HL-60 (cell line): ENCODE measurements around the gene PACRG.

Source experiments
- DNase-seq, 2 experiments: peaks; one replicate each; pipeline ENCODE4 v3.0.0-alpha.2; 2010 to 2020; ENCODE audit warnings: low read depth in 1 of 2, low spot score in 1 of 2
- H3K27ac ChIP-seq: fragments of 250-450 bp; sonication (Bioruptor Pico); replicated peaks from 2 replicates; pipeline ENCODE4 v1.5.1; 2020; ENCODE audit warnings: mild to moderate bottlenecking, moderate library complexity
- H3K27me3 ChIP-seq: fragments of 250-450 bp; sonication (Bioruptor Pico); 2 replicates; pipeline ENCODE4 v1.5.1; 2021; ENCODE audit warnings: mild to moderate bottlenecking, moderate library complexity; ENCODE audit not compliant: insufficient read depth, poor library complexity, severe bottlenecking
- H3K4me3 ChIP-seq: replicated peaks from 2 replicates; pipeline ENCODE4 v1.5.1; 2011; ENCODE audit warnings: mild to moderate bottlenecking, control low read depth, low read length; ENCODE audit not compliant: insufficient read depth
- GABPA ChIP-seq: IDR thresholded peaks from 2 replicates; pipeline ENCODE4 v1.6.1; 2012; ENCODE audit warnings: low read depth
- POLR2AphosphoS5 ChIP-seq: IDR thresholded peaks from 2 replicates; pipeline ENCODE4 v1.6.1; 2012; ENCODE audit warnings: low read depth
- SPI1 ChIP-seq: IDR thresholded peaks from 2 replicates; pipeline ENCODE4 v1.6.1; 2012; ENCODE audit warnings: low read depth, mild to moderate bottlenecking, borderline replicate concordance
- TF ChIP-seq, protein P1 (sequence below): IDR thresholded peaks from 2 replicates; pipeline ENCODE4 v1.6.1; 2012; ENCODE audit warnings: low read depth; ENCODE audit not compliant: insufficient replicate concordance
- TF ChIP-seq, protein P2 (sequence below): IDR thresholded peaks from one replicate; pipeline ENCODE4 v1.5.1; 2011; ENCODE audit warnings: low read length, control low read depth, inconsistent platforms; ENCODE audit not compliant: insufficient read depth

Gene PACRG

GRCh38 chr6:163351013-163351412, 623.2 kb downstream of the PACRG start:
- DNase-seq: no peak
- no peak overlapping the region for H3K27ac ChIP-seq
- H3K4me3 ChIP-seq: no peak overlapping the region
- H3K27me3 ChIP-seq: no peaks in the 10 kb centered on the region
- TF ChIP-seq GABPA: no peak
- TF ChIP-seq, protein P1, sequence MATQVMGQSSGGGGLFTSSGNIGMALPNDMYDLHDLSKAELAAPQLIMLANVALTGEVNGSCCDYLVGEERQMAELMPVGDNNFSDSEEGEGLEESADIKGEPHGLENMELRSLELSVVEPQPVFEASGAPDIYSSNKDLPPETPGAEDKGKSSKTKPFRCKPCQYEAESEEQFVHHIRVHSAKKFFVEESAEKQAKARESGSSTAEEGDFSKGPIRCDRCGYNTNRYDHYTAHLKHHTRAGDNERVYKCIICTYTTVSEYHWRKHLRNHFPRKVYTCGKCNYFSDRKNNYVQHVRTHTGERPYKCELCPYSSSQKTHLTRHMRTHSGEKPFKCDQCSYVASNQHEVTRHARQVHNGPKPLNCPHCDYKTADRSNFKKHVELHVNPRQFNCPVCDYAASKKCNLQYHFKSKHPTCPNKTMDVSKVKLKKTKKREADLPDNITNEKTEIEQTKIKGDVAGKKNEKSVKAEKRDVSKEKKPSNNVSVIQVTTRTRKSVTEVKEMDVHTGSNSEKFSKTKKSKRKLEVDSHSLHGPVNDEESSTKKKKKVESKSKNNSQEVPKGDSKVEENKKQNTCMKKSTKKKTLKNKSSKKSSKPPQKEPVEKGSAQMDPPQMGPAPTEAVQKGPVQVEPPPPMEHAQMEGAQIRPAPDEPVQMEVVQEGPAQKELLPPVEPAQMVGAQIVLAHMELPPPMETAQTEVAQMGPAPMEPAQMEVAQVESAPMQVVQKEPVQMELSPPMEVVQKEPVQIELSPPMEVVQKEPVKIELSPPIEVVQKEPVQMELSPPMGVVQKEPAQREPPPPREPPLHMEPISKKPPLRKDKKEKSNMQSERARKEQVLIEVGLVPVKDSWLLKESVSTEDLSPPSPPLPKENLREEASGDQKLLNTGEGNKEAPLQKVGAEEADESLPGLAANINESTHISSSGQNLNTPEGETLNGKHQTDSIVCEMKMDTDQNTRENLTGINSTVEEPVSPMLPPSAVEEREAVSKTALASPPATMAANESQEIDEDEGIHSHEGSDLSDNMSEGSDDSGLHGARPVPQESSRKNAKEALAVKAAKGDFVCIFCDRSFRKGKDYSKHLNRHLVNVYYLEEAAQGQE: no peak
- TF ChIP-seq, protein P2, sequence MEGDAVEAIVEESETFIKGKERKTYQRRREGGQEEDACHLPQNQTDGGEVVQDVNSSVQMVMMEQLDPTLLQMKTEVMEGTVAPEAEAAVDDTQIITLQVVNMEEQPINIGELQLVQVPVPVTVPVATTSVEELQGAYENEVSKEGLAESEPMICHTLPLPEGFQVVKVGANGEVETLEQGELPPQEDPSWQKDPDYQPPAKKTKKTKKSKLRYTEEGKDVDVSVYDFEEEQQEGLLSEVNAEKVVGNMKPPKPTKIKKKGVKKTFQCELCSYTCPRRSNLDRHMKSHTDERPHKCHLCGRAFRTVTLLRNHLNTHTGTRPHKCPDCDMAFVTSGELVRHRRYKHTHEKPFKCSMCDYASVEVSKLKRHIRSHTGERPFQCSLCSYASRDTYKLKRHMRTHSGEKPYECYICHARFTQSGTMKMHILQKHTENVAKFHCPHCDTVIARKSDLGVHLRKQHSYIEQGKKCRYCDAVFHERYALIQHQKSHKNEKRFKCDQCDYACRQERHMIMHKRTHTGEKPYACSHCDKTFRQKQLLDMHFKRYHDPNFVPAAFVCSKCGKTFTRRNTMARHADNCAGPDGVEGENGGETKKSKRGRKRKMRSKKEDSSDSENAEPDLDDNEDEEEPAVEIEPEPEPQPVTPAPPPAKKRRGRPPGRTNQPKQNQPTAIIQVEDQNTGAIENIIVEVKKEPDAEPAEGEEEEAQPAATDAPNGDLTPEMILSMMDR: no peak
- TF ChIP-seq SPI1: no peak
- no peak for TF ChIP-seq POLR2AphosphoS5

DNA sequence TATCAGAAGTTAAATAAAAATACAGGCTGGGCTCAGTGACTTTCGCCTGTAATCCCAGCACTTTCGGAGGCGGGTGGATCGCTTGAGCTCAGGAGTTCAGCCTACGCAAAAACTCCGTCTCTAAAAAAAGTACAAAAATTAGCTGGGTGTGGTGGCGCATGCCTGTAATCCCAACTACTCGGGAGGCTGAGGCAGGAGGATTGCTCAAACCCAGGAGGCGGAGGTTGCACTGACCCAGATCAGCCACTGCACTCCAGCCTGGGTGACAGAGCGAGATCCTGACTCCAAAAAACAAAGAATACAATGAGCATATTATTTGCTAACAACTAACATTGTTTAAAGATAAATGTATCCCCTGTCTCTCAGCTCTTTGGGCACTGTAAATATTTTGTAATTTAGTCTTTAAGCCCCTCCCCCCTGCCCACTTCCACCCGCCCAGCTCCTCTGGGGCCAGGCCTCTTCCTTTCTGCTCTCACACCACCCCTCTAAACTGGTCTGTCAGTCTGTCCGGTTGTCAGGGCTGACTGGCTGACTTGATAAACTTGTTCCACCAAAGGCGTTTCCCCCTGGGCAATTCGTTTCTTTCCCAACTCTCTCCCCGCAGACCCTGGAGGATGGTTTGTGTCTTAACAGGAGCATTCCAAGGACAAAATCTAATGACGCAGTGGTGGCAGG, 624.4 kb downstream of the PACRG start:
- Histone ChIP-seq H3K27me3 (no peaks in the 10 kb centered on the region), H3K4me3 (no peak overlapping the region), H3K27ac (no peak overlapping the region)
- TF ChIP-seq, protein P1: no peak
- TF ChIP-seq GABPA: no peak
- no peak for TF ChIP-seq SPI1
- TF ChIP-seq, protein P2: no peak
- no peak for TF ChIP-seq POLR2AphosphoS5
- DNase-seq: no peak

GRCh38 chr6:163352966-163353365, 625.2 kb downstream of the PACRG start:
- no peak for TF ChIP-seq SPI1
- TF ChIP-seq, protein P1: no peak
- TF ChIP-seq POLR2AphosphoS5: no peak
- TF ChIP-seq, protein P2: no peak
- TF ChIP-seq GABPA: no peak

More at GRCh38 chr6:163352966-163353365, 625.2 kb downstream of the PACRG start:
- no peak for DNase-seq
- Histone ChIP-seq H3K27me3 (no peaks in the 10 kb centered on the region), H3K27ac (no peak overlapping the region), H3K4me3 (no peak overlapping the region)
